Measurements from ENCODE around the gene EXTL1.

DNA sequence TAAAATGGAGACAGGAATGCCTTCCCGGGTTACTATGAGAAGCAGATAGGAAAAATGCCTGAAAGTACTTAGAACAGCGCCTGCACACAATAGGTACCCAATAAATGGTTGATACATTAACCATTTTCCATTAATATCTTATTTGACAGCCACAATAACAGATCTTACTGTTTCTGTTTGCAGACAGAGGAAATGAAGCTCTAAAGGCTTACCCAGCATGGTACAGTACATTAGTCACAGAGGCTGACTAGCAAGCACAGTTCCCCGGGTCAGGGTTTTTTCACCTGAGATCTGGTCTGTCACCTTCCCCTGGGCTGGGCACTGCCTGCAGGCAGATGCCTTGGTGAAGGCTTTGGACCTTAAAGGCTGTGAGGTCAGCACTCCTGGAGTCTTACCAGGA is 43.0 kb downstream of the EXTL1 start:
- TF ChIP-seq, protein P1, sequence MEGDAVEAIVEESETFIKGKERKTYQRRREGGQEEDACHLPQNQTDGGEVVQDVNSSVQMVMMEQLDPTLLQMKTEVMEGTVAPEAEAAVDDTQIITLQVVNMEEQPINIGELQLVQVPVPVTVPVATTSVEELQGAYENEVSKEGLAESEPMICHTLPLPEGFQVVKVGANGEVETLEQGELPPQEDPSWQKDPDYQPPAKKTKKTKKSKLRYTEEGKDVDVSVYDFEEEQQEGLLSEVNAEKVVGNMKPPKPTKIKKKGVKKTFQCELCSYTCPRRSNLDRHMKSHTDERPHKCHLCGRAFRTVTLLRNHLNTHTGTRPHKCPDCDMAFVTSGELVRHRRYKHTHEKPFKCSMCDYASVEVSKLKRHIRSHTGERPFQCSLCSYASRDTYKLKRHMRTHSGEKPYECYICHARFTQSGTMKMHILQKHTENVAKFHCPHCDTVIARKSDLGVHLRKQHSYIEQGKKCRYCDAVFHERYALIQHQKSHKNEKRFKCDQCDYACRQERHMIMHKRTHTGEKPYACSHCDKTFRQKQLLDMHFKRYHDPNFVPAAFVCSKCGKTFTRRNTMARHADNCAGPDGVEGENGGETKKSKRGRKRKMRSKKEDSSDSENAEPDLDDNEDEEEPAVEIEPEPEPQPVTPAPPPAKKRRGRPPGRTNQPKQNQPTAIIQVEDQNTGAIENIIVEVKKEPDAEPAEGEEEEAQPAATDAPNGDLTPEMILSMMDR (IDR thresholded peaks at IDR 0.05), result no peak
- TF ChIP-seq POLR2AphosphoS5 (IDR thresholded peaks at IDR 0.05) (no peak), POLR2A (IDR thresholded peaks at IDR 0.05) (no peak)

All from breast epithelium (tissue), 3 donors.